NCI-H1092 treated with DMSO at 0.1 percent for 48 hours (cell line): ENCODE measurements around the gene ATP12A.
A peak's percentile ranks its signal among the peaks of the same experiment; 100 is the strongest.

Experiments
- DNase-seq: peaks from one replicate; lab custom pipeline; 2025; lab: John Stamatoyannopoulos, UW

ATP12A gene

GRCh38 chr13:24663586-24663985 lies 16.6 kb upstream of the ATP12A start:
- DNase-seq = no peak

- DNase-seq = no peak
Observed at GRCh38 chr13:24664726-24665409, 15.3 kb upstream of the ATP12A start.

GRCh38 chr13:24668511-24668910 lies 11.7 kb upstream of the ATP12A start:
- DNase-seq = no peak

GRCh38 chr13:24668955-24669582 lies 11.1 kb upstream of the ATP12A start:
- no peak for DNase-seq

GRCh38 chr13:24670174-24670573 lies 10.0 kb upstream of the ATP12A start:
- no peak for DNase-seq

- DNase-seq = no peak
Observed at GRCh38 chr13:24670961-24671381, 9.2 kb upstream of the ATP12A start.

GRCh38 chr13:24671386-24672113 lies 8.7 kb upstream of the ATP12A start:
- DNase-seq = peak; percentile 48

GRCh38 chr13:24672141-24673132 lies 7.8 kb upstream of the ATP12A start:
- DNase-seq = no peak

- no peak for DNase-seq
Observed at GRCh38 chr13:24675806-24676570, 4.2 kb upstream of the ATP12A start.

GRCh38 chr13:24678151-24678550 lies 2.1 kb upstream of the ATP12A start:
- no peak for DNase-seq

GRCh38 chr13:24679686-24680085 lies 522 bp upstream of the ATP12A start:
- no peak for DNase-seq

- no peak for DNase-seq
Observed at GRCh38 chr13:24680921-24681604, 855 bp downstream of the ATP12A start.

GRCh38 chr13:24681930-24682329 lies 1.7 kb downstream of the ATP12A start:
- DNase-seq = no peak

- DNase-seq = no peak
Observed at GRCh38 chr13:24682353-24682752, 2.1 kb downstream of the ATP12A start.

- DNase-seq = no peak
Observed at GRCh38 chr13:24683351-24683750, 3.1 kb downstream of the ATP12A start.

- DNase-seq = no peak
Observed at GRCh38 chr13:24683838-24684599, 3.8 kb downstream of the ATP12A start.

- no peak for DNase-seq
Observed at GRCh38 chr13:24684600-24684998, 4.4 kb downstream of the ATP12A start.

- no peak for DNase-seq
Observed at GRCh38 chr13:24685314-24685713, 5.1 kb downstream of the ATP12A start.

- DNase-seq = no peak
Observed at GRCh38 chr13:24687611-24688010, 7.4 kb downstream of the ATP12A start.

- no peak for DNase-seq
Observed at GRCh38 chr13:24688111-24688510, 7.9 kb downstream of the ATP12A start.
